Fibroblast of skin of abdomen (primary cell): ENCODE data around the gene MLLT10.

Experiments
- DNase-seq: peaks from one replicate; pipeline ENCODE4 v3.0.0-alpha.2; 2013

Gene MLLT10

DNA sequence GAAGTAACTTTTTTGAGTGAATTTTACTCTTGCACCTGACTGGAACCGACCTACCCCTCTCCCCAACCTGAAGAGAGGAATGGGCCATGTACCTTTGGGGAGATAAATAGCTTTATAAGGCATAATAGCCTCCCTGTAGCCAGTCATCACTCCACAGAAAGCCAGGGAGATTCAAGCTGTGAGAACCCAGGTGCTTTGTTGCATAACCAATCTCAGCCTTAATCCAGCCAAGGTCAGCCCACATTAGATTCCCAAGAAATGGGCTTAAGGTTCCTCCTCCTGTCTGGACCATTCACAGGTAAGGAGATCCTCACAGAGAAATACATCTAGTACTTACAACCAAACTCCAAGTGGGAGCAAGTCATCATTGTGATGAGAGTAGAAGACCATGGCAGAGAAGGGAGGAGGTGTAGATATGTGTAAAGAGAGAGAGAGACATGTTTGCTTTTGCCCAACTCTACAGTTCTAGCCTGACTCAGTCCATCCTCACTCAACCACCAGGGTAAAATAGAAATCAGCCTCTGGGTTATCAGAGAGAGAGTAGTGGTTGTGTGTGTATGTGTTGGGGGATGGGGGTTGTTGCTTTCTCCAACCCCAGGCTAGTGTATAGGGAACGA, 32.2 kb upstream of the MLLT10 start:
- no peak for DNase-seq

DNA sequence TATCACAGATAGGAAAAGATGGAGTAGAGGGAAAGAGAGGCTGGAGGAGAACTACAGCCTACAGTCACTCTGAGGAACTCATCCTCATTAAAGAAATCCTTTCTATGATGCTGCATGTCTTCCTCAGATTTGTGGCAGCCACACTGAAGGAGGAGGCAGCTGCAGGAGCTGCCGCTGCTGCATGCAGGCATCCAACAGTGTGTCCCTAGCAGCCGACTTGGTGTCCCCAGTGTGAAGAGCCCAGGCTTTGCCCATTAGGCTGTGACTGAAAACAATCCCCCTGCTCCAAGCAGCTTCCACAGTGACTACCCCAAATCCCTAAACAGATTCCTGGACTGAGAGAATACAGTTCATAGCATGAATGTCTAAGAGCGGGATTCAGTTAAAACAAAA, 31.7 kb upstream of the MLLT10 start:
- DNase-seq, result no peak

- DNase-seq, result no peak
These were observed 30.5 kb upstream of the MLLT10 start for GRCh38 chr10:21503542-21503941.

DNA sequence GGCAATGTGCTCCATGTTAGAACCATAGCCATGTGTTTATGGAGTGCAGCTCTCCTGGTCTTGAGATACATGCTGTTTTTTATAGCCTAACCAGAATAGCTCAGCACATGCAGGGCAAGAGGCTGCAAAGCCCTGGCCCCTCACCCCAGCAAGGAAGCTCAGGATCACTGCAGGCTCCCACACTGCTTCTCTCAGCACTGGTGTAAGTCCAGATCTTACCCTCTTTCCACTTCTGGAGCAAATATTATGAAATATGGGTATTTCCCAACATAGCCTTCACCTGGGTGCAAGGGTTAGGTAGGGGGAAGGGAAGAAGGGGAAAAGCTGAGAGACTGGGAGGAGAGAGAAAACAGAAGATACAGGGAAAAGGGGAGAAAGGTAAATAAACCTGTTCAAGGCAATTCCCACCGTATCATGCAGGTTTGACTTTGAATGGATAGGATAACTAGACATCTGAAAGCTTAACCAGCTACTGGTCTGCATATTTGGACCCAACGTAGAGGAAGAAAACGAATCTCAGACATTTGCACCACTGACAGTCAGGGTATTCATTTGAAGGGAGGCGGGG, 28.2 kb upstream of the MLLT10 start:
- no peak for DNase-seq

GRCh38 chr10:21506351-21506750, 27.7 kb upstream of the MLLT10 start:
- no peak for DNase-seq

DNA sequence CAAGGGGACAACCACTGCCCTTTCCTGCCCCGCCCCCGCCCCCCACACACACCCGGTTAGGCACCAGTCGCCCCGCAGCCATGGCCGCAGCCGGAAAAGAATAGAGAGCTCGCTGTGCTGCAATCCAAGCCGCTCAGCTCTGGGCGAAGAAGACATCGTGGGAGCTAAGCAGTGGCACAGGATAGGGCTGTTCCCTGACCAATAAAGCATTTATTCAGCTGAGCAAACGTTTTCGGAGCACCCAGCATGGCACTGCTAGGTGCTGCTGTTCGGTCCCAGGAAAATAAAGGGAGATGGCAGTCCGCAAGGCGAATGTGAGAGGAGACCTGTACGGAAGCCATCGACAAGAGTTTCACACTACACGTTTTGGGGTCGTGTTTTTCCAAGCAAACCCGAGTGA, 26.9 kb upstream of the MLLT10 start:
- DNase-seq, result no peak

DNA sequence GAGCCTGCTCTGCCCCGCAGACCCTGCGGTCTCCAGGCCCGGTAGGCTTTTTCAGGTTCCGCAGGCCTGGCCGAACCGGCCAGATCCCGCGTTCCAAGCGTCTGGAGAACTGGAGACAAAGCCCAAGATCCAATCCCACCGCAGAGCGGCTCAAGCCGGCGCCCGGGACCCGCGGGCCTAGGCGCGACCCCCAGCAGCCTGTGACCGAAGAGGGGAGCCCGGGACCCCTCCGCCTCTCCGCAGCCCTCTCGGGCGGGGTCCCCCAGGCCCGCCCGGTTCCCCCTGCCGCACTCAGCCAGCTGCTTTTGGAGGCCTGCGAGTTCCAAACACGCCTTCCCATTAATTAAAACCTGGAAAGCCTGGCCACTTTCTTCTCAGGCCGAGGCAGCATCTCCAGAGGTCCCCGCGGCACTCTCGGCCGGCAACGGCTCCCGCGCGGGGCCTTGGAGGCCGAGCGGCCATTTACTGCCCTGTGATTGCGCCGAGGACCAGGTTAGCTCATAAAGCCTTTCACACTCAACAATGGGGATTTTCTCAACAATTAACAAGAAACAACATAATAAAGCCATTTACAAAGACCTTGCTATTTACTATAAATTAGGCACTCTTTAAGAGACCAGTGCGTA, 25.2 kb upstream of the MLLT10 start:
- no peak for DNase-seq

GRCh38 chr10:21509341-21510240, 24.4 kb upstream of the MLLT10 start:
- no peak for DNase-seq

DNA sequence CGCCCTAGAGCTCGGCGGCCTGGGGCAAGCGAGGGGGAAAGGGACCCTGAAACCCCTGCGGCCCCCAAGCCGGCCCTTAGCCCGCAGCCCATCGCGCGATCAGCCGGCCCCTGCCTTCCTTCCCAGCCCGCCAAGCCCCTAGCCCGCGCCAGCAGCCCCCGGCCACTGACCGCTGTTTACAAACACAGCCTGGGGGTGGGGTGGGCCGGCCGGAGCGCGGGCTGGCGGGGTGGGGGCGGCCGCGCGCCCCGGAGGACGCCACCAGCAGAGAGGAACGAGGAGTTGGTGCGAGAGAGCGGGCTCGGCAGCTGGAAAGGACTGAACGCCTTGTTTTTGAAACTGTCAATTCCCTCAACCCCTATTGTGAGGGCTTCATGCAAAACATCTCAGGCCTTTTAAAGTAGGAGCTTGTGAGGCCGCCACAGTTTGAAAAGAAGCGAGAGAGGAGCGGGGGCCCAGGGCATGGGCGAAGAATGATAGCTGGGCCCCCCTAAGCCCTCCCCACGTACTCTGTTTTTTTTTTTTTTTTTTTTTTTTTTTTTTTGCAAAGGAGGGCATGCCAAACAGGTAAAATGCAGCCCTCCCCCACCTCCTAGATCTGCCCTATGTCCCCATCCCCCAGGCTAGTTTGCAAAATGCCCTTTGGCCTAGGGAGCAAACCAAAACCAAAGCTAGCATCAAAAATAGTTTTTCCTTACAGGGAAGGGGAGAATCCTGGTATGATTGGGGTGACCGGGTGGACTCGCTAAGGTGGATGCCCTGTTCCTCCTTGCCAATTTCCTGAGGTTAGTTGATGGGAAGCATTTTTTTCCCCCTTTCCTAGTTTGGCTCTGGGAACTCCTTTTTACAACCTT, 23.6 kb upstream of the MLLT10 start:
- no peak for DNase-seq

- DNase-seq, result no peak
These were observed 22.9 kb upstream of the MLLT10 start for GRCh38 chr10:21511095-21511570.

DNA sequence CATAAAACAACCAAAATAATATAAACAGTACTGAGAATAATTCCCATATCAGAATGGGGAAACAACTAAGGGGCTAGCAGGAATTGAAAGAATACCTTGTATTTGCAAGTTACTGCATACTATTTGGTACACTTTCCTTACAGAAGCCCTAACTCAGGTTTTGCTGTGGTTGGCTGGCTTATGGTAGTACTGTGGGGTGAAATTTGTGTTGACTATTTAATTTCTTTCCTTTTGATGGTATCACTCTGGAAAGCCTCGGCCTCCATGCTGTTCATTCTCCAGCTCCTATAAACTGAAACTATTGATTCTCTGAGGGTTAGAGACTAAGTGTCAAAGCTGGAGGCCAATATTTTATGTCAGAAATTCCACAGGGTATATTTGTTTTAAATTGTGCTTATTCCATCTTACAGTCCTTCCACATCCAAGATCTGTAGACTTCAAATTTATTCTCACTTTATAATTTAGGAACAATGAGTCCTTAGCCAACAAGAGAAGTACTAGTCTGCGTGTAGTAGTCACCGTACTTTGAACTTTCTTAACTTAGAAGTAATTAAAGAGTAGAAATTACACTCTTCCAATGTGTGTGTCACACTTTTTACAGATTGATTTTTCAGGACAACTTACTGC, 22.0 kb upstream of the MLLT10 start:
- DNase-seq, result no peak

DNA sequence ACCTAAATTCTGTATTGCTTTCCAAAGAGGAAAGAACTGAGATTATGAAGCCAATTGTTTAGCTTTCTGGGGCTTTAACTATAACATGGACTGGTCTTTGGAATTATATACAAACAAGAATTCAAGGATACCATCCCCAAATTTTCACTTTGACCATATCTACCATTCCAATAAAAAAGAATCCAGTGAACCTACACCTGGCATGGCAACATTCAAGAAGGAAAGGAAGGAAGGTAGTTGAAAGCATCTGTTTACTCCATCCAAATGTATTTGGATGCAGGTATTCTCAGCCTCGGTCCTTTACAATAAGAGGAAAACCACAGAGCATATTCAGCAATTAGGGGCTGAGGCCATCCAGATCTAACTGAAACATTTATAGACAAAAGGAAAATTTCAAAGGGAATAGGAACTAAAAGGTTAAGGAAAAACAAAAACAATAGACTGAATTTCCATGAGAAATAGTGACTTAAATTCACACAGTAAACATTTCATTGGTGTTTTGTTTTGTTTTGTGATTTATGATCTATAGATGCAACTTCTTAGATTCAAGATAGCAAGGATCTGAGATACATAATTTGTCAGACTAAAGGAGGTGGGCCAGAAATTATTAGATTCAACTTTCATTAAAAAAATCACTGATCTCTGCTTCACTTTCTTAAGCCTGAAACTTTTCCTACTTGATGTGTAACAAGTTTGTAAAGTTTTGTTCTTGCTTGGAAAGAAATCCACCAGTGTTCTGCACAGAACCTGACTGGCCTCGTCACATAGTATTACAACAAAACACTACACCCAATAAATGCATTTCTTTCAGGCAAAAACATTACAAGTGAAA, 21.2 kb upstream of the MLLT10 start:
- no peak for DNase-seq

DNA sequence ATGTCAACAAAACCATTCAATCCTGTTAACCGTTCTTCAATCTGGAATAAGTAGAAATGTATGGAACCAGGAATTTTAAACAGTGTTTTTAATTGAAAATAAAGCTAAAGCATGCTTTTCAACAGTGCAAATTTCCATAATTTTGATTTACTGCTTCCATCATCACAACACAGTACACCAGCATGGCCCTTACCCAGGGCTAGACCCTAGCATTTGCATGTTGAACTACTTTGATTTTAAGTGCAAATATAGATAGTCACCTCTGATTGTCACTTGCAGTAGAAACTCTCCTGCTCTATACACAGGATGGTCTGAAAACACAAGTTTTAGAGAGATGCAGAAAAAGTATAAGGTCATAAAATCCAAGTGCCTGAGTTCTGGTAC, 20.6 kb upstream of the MLLT10 start:
- no peak for DNase-seq

DNA sequence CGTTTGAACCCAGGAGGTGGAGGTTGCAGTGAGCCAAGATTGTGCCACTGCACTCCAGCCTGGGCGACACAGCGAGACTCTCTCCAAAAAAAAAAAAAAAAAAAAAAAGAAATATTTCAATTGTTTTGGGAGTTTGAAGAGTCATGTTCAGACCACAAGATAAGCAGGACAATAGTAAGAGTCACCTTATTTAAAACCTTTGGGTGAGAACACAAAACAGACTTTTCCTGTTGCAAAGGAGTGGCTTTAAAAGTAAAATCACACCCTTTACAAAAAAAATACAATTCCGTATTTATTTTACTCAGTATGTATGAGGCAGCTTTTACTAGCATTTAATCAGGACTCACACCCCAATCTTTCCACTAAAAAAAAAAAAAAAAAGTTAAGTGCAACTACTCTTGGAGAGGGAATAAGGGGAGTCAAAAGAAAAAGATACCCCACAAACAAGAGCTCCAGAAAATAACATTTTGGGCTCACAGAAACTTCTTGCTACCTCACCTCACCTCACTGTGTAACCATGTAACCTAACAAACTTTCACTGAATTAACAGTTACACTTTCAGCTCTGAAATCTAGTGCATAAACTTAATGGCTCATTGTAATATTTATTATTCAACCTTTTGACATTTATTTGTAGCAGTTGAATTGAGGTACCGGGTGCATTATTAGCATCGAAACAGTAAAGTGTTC, 19.8 kb upstream of the MLLT10 start:
- DNase-seq, result no peak

- no peak for DNase-seq
These were observed 19.1 kb upstream of the MLLT10 start for GRCh38 chr10:21514818-21515351.

GRCh38 chr10:21515361-21516241, 18.4 kb upstream of the MLLT10 start:
- DNase-seq, result no peak

DNA sequence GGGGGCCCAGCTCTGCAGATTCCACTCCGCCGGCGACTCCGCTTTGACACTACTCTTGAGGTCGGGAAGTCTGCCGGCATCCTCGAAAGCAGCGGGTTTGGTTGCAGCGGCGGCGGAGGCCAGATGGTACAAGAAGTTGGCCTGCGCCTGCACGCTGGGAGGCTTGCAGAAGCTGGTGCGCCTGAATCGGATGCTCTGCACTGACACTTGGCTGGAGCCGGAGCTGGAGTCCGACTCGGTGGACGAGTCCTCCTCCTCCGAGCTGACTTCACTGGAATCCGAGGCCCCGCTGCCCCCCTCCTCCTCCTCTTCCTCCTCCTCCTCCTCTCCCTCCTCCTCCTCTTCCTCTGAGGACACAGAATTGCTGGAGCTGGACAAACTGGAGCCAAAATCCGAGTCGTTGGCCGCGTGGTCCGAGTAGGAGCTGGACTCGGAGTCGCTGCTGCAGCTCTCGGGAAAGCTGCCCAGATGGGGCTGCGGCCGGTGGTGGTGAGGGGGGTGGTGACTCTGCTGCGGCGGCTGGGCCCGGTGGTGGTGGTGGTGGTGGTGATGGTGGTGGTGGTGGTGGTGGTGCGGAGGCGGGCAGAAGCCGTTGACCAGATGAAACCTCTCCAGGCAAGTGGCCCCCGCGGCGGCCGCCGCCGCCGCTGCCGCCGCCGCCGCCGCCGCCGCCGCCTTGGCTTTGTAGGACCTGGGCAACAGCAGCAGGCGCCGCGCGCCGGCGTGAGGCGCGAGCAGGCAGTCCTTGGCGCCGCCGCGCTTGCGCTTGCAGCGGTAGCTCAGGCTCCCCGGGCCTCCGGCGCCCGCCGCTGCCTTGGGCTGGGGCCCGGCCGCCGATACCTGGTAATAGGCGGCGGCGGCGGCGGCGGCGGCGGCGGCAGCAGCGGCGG, 17.5 kb upstream of the MLLT10 start:
- DNase-seq, result peak; percentile 72
